GM12872 (cell line): Measurements from ENCODE around the gene HOXC11.

Experiments used
- CTCF ChIP-seq: IDR thresholded peaks from 3 replicates; pipeline ENCODE4 v1.5.1; 2011; ENCODE audit warnings: low read depth, mild to moderate bottlenecking, low read length, moderate library complexity; ENCODE audit not compliant: insufficient read depth

HOXC11 gene

GRCh38 chr12:53982648-53983567 is 10.0 kb downstream of the HOXC11 start:
- no peak for TF ChIP-seq CTCF

- no peak for TF ChIP-seq CTCF
These were observed 10.6 kb downstream of the HOXC11 start for GRCh38 chr12:53983568-53983949.

GRCh38 chr12:53983950-53984572 is 11.1 kb downstream of the HOXC11 start:
- no peak for TF ChIP-seq CTCF

- peak; percentile 79 for TF ChIP-seq CTCF
These were observed 12.2 kb downstream of the HOXC11 start, which contains the start of gene HOXC10 for GRCh38 chr12:53984901-53985691. HOXC10 (plus strand) TSS chr12:53985146; CDS start chr12:53985260, 114 bp downstream.

- TF ChIP-seq CTCF: no peak
These were observed 12.7 kb downstream of the HOXC11 start for GRCh38 chr12:53985692-53985993.

GRCh38 chr12:53985994-53986685 is 13.2 kb downstream of the HOXC11 start:
- no peak for TF ChIP-seq CTCF
